ENCODE measurements around the gene MLH1. TPM values are rescaled to one million over a fixed set of nuclear protein-coding genes. Genes with fewer than 3 reads are reported as not detected.
"Not testable (repeated sequence)": the region's sequence is repeated elsewhere in the genome, so short reads cannot be mapped to it uniquely, and the experiment has no call there.

Gene MLH1
- total and polyA plus RNA-seq, 8 donors = 6.4 to 129 (median 24.4) TPM

- H3K27me3 ChIP-seq = no peaks in the 10 kb centered on the region
- H3K9me3 ChIP-seq = peaks cover 0 to 15% (median 10%) of the 10 kb centered on the region in 4 donors
- intact Hi-C loops (cut with DNase I; ENCODE audit: low total_unique reads) = no loop called here
- DNase-seq = no peak
- H3K27ac ChIP-seq = no peak overlapping the region
- 96 to 99% (median 97%) methylated on average over 3 of the region's 3 CpGs for WGBS, 5 donors
- H3K4me1 ChIP-seq = peaks cover 0 to 23% (median 5%) of the 10 kb centered on the region in 4 donors
- TF ChIP-seq POLR2AphosphoS5 (IDR thresholded peaks at IDR 0.05) = no peak
- no peak for TF ChIP-seq EP300 (IDR thresholded peaks at IDR 0.05)
- TF ChIP-seq CTCF (IDR thresholded peaks at IDR 0.05) = no peak
- TF ChIP-seq POLR2A (IDR thresholded peaks at IDR 0.05) = no peak
- H3K4me3 ChIP-seq = no peak overlapping the region
- H3K36me3 ChIP-seq = peaks cover 0 to 92% (median 83%) of the 10 kb centered on the region in 4 donors
Measured at GRCh38 chr3:37037352-37037751, 44.0 kb downstream of the MLH1 start.

GRCh38 chr3:37039161-37039846, 46.0 kb downstream of the MLH1 start:
- intact Hi-C loops (cut with DNase I; ENCODE audit: low total_unique reads) = no loop called here
- Histone ChIP-seq H3K4me1 (peaks cover 0 to 21% (median 3%) of the 10 kb centered on the region in 4 donors), H3K36me3 (peaks cover 0 to 81% (median 73%) of the 10 kb centered on the region in 4 donors), H3K9me3 (peaks cover 0 to 15% (median 10%) of the 10 kb centered on the region in 4 donors), H3K27me3 (no peaks in the 10 kb centered on the region), H3K4me3 (no peak overlapping the region), H3K27ac (no peak overlapping the region)
- TF ChIP-seq EP300 (IDR thresholded peaks at IDR 0.05) (no peak), CTCF (IDR thresholded peaks at IDR 0.05) (no peak), POLR2AphosphoS5 (IDR thresholded peaks at IDR 0.05) (no peak), POLR2A (IDR thresholded peaks at IDR 0.05) (no peak)
- no peak for DNase-seq
- 96 to 100% (median 98%) methylated on average over 1 of the region's 1 CpG for WGBS, 5 donors

DNA sequence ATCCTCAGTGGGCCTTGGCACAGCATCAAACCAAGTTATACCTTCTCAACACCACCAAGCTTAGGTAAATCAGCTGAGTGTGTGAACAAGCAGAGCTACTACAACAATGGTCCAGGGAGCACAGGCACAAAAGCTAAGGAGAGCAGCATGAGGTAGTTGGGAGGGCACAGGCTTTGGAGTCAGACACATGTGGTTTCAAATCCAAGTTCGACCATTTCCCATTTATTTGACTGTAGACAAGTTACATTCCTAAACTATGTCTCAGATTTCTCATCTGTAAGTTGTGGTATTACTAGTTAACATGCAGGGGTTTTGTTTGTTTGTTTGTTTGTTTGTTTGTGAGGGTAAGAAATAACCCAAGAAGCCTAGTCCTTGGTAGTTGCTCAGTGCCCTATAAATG, 46.9 kb downstream of the MLH1 start:
- H3K4me3 ChIP-seq = no peak overlapping the region
- DNase-seq = no peak
- intact Hi-C loops (cut with DNase I; ENCODE audit: low total_unique reads) = no loop called here
- peaks cover 0 to 75% (median 67%) of the 10 kb centered on the region in 4 donors for H3K36me3 ChIP-seq
- no peaks in the 10 kb centered on the region for H3K27me3 ChIP-seq
- 81 to 96% (median 87%) methylated on average over 1 of the region's 1 CpG for WGBS, 5 donors
- H3K27ac ChIP-seq = no peak overlapping the region
- peaks cover 0 to 15% (median 10%) of the 10 kb centered on the region in 4 donors for H3K9me3 ChIP-seq
- H3K4me1 ChIP-seq = peaks cover 0 to 21% (median 3%) of the 10 kb centered on the region in 4 donors
- TF ChIP-seq EP300 (IDR thresholded peaks at IDR 0.05) = no peak
- TF ChIP-seq CTCF (IDR thresholded peaks at IDR 0.05) = no peak
- TF ChIP-seq POLR2AphosphoS5 (IDR thresholded peaks at IDR 0.05) = no peak
- TF ChIP-seq POLR2A (IDR thresholded peaks at IDR 0.05) = no peak

DNA sequence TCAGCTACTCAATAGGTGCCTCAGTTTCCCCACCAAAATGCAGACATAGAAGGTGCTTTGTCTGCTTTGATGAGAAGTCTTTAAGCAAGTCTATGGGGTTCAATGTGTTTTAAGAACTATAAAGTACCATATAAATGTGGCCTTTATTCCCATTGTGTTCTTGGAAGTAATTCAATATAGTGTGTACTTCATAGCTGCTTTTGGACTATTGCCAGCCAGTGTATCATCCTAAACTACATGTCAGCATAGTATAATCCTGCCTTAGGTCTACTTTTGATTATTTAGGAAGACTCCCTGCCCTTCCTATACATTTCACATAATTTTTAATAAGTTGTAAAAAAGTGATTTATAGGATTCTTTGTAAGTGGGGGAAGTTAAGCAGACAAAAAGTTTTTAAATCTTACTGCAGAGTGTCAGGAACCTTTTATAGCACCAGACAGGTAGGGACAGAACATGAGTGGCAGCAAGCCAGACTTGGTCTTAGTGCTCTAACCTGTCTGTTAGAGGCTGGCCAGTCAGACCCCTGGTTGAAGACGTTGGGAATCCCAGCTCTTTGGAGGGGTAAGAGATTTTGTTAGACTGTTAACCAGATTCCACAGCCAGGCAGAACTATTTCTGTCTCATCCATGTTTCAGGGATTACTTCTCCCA, 48.4 kb downstream of the MLH1 start:
- Histone ChIP-seq H3K9me3 (peaks cover 0 to under 1% (median 0%) of the 10 kb centered on the region in 4 donors), H3K27me3 (no peaks in the 10 kb centered on the region), H3K4me3 (no peak overlapping the region), H3K36me3 (peaks cover 0 to 73% (median 58%) of the 10 kb centered on the region in 4 donors), H3K4me1 (peaks cover 0 to 21% (median 3%) of the 10 kb centered on the region in 4 donors), H3K27ac (no peak overlapping the region)
- intact Hi-C loops (cut with DNase I; ENCODE audit: low total_unique reads) = no loop called here
- TF ChIP-seq POLR2A (IDR thresholded peaks at IDR 0.05) = no peak
- no peak for TF ChIP-seq EP300 (IDR thresholded peaks at IDR 0.05)
- TF ChIP-seq POLR2AphosphoS5 (IDR thresholded peaks at IDR 0.05) = no peak
- no peak for TF ChIP-seq CTCF (IDR thresholded peaks at IDR 0.05)
- DNase-seq = no peak
- 47 to 73% (median 68%) methylated on average over 1 of the region's 1 CpG for WGBS, 5 donors

- H3K4me3 ChIP-seq; H3K9me3 ChIP-seq; H3K27ac ChIP-seq; H3K27me3 ChIP-seq; intact Hi-C loops (cut with DNase I; ENCODE audit: low total_unique reads): not testable (repeated sequence)
- H3K36me3 ChIP-seq = peaks cover 9 to 73% (median 62%) of the 10 kb centered on the region in 4 donors
- DNase-seq = peak in 1 of 2 donors; percentile 29
- 54 to 75% (median 67%) methylated on average over 3 of the region's 3 CpGs for WGBS, 5 donors
- peaks cover 0 to 21% (median 3%) of the 10 kb centered on the region in 4 donors for H3K4me1 ChIP-seq
Measured at GRCh38 chr3:37042712-37043111, 49.4 kb downstream of the MLH1 start.
